ENCODE results near the gene CACNA1C.

DNA sequence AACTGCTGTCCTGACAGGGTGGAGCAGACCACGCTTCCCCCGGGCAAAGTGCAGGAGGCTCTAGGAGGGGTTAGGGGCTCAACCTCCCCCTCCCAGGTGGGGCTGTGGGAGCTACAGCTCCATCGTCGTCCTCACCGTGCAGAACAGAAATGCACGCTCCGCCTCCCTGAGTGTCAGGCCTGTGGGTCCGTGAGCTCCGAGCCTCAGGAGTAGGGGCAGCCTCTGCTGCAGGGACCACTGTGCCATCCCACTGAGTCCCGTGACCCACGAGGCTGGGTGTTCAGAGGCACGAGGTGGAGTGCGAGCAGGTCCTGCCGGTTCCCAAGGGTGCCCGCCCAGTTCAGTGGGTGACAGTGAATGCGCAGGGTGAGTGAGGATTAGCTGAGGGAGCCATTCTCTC, 48.6 kb downstream of the CACNA1C start:
- TF ChIP-seq, protein P1, sequence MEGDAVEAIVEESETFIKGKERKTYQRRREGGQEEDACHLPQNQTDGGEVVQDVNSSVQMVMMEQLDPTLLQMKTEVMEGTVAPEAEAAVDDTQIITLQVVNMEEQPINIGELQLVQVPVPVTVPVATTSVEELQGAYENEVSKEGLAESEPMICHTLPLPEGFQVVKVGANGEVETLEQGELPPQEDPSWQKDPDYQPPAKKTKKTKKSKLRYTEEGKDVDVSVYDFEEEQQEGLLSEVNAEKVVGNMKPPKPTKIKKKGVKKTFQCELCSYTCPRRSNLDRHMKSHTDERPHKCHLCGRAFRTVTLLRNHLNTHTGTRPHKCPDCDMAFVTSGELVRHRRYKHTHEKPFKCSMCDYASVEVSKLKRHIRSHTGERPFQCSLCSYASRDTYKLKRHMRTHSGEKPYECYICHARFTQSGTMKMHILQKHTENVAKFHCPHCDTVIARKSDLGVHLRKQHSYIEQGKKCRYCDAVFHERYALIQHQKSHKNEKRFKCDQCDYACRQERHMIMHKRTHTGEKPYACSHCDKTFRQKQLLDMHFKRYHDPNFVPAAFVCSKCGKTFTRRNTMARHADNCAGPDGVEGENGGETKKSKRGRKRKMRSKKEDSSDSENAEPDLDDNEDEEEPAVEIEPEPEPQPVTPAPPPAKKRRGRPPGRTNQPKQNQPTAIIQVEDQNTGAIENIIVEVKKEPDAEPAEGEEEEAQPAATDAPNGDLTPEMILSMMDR (IDR thresholded peaks at IDR 0.05): no peak
- no peak for TF ChIP-seq EZH2 (IDR thresholded peaks at IDR 0.05; ENCODE audit: borderline replicate concordance, insufficient read depth, low read depth, low read length, poor library complexity, severe bottlenecking)

Data from B cell (primary cell).